Uterus (tissue), 4 donors: ENCODE results near the gene KPNA1. TPM values are rescaled to one million over a fixed set of nuclear protein-coding genes. Genes with fewer than 3 reads are reported as not detected.

Experiments used
- DNase-seq, 2 donors: peaks; one replicate each; pipeline ENCODE4 v3.0.0-alpha.2; 2019 to 2020
- H3K27ac ChIP-seq, 2 donors: fragments of 200-600 bp; sonication (generic); 1 replicate in 1 of 2; 2 replicates in 1 of 2; pipeline ENCODE4 v1.5.1; 2016 to 2018
- H3K27me3 ChIP-seq, 2 donors: fragments of 200-600 bp; sonication (generic); one replicate each; pipeline ENCODE4 v1.5.1; 2018 to 2019; ENCODE audit warnings: control low read depth in 1 of 2
- H3K36me3 ChIP-seq, 2 donors: fragments of 200-600 bp; sonication (generic); one replicate each; pipeline ENCODE4 v1.5.1; 2019; ENCODE audit warnings: control low read depth in 1 of 2
- H3K4me1 ChIP-seq, 2 donors: fragments of 200-600 bp; sonication (generic); one replicate each; pipeline ENCODE4 v1.5.1; 2018 to 2019; ENCODE audit warnings: control low read depth in 1 of 2
- H3K4me3 ChIP-seq, 2 donors: fragments of 200-600 bp; sonication (generic); 1 replicate in 1 of 2; 2 replicates in 1 of 2; pipeline ENCODE4 v1.5.1; 2018 to 2019; ENCODE audit warnings: mild to moderate bottlenecking in 1 of 2
- H3K9me3 ChIP-seq, 2 donors: fragments of 200-600 bp; sonication (generic); one replicate each; pipeline ENCODE4 v1.5.1; 2019; ENCODE audit warnings: control low read depth in 1 of 2
- CTCF ChIP-seq, 4 experiments: fragments of 200-600 bp in 2 of 4; fragments of 450-650 bp in 2 of 4; sonication (generic) in 2 of 4; IDR thresholded peaks; one replicate each; pipeline ENCODE4 v1.5.1; 2016 to 2019; ENCODE audit warnings: antibody characterized with exemption in 4 of 4, mild to moderate bottlenecking in 2 of 4, moderate library complexity in 1 of 4
- POLR2A ChIP-seq, 2 donors: fragments of 450-650 bp; IDR thresholded peaks; one replicate each; pipeline ENCODE4 v1.6.1; 2016; ENCODE audit warnings: antibody characterized with exemption in 2 of 2, mild to moderate bottlenecking in 1 of 2, moderate library complexity in 1 of 2
- intact Hi-C: fragments of 100-400 bp; cut with DNase I; formaldehyde crosslinking; loops from one replicate; pipeline ENCODE4 v1.15.1; 2023; ENCODE audit warnings: low total_unique reads
- total RNA-seq, 4 donors: library from RNA; depleted of rRNA in 3 of 4; stranded (reverse); fragments of >200 nt in 3 of 4; gene quantifications; one replicate each; pipeline versions ENCODE4 v1.1.0 to v1.2.4, GENCODE V29; 2014 to 2023
- donor health status: DM: yes; HTN: yes; CAD: no.

Gene KPNA1
- total RNA-seq, 4 donors from 2014 or later, result 37.4 to 88.3 (median 46.4) TPM

- TF ChIP-seq POLR2A (IDR thresholded peaks at IDR 0.05) (no peak), CTCF (IDR thresholded peaks at IDR 0.05) (no peak)
- Histone ChIP-seq H3K27me3 (no peaks in the 10 kb centered on the region), H3K36me3 (no peaks in the 10 kb centered on the region), H3K4me1 (no peaks in the 10 kb centered on the region), H3K9me3 (no peaks in the 10 kb centered on the region), H3K27ac (no peak overlapping the region), H3K4me3 (no peak overlapping the region)
- intact Hi-C loops, result no loop called here
- no peak for DNase-seq
Observed at GRCh38 chr3:122536632-122537001, 21.9 kb upstream of the KPNA1 start.

GRCh38 chr3:122535964-122536631 is 21.4 kb upstream of the KPNA1 start:
- no peak for DNase-seq
- no peak for TF ChIP-seq POLR2A (IDR thresholded peaks at IDR 0.05)
- TF ChIP-seq CTCF (IDR thresholded peaks at IDR 0.05), result no peak
- no peaks in the 10 kb centered on the region for H3K4me1 ChIP-seq
- intact Hi-C loops, result no loop called here
- no peaks in the 10 kb centered on the region for H3K9me3 ChIP-seq
- H3K36me3 ChIP-seq, result no peaks in the 10 kb centered on the region
- no peak overlapping the region for H3K27ac ChIP-seq
- H3K27me3 ChIP-seq, result no peaks in the 10 kb centered on the region
- no peak overlapping the region for H3K4me3 ChIP-seq

- no peak for DNase-seq
- intact Hi-C loops, result no loop called here
- H3K36me3 ChIP-seq, result no peaks in the 10 kb centered on the region
- TF ChIP-seq CTCF (IDR thresholded peaks at IDR 0.05) (no peak), POLR2A (IDR thresholded peaks at IDR 0.05) (no peak)
- no peaks in the 10 kb centered on the region for H3K27me3 ChIP-seq
- no peak overlapping the region for H3K4me3 ChIP-seq
- no peaks in the 10 kb centered on the region for H3K9me3 ChIP-seq
- H3K27ac ChIP-seq, result no peak overlapping the region
- H3K4me1 ChIP-seq, result no peaks in the 10 kb centered on the region
Observed at GRCh38 chr3:122533931-122534334, 19.2 kb upstream of the KPNA1 start.

- no peak overlapping the region for H3K4me3 ChIP-seq
- intact Hi-C loops, result no loop called here
- H3K9me3 ChIP-seq, result no peaks in the 10 kb centered on the region
- no peak for TF ChIP-seq POLR2A (IDR thresholded peaks at IDR 0.05)
- TF ChIP-seq CTCF (IDR thresholded peaks at IDR 0.05), result no peak
- no peak overlapping the region for H3K27ac ChIP-seq
- no peaks in the 10 kb centered on the region for H3K36me3 ChIP-seq
- DNase-seq, result no peak
- H3K4me1 ChIP-seq, result no peaks in the 10 kb centered on the region
- H3K27me3 ChIP-seq, result no peaks in the 10 kb centered on the region
Observed at GRCh38 chr3:122533480-122533879, 18.7 kb upstream of the KPNA1 start.

- H3K27me3 ChIP-seq, result no peaks in the 10 kb centered on the region
- no peak overlapping the region for H3K4me3 ChIP-seq
- H3K27ac ChIP-seq, result no peak overlapping the region
- H3K9me3 ChIP-seq, result no peaks in the 10 kb centered on the region
- H3K36me3 ChIP-seq, result peaks cover 0 to 2% of the 10 kb centered on the region in 2 donors
- no peaks in the 10 kb centered on the region for H3K4me1 ChIP-seq
- no peak for DNase-seq
- intact Hi-C loops, result no loop called here
- TF ChIP-seq CTCF (IDR thresholded peaks at IDR 0.05), result no peak
- no peak for TF ChIP-seq POLR2A (IDR thresholded peaks at IDR 0.05)
Observed at GRCh38 chr3:122530164-122530563, 15.4 kb upstream of the KPNA1 start.
